HepG2 (cell line): ENCODE data around the gene LDLRAD4. TPM values are rescaled to one million over a fixed set of nuclear protein-coding genes. Genes with fewer than 3 reads are reported as not detected.

ENCODE experiments used
- ATAC-seq: fragments of 200-7000 bp; cut with Tn5 transposase; 3 replicates; pipeline ENCODE4 v1.9.1; 2020; ENCODE audit warnings: mild to moderate bottlenecking, moderate library complexity
- BruUV-seq: library from RNA; stranded (reverse); fragments of 400-500 nt; replicated peaks from 2 replicates; lab custom pipeline; 2021; lab: Mats Ljungman, UMichigan
- CTCF ChIA-PET: fragments of 300-600 bp; formaldehyde crosslinking; extraction: SDS; loops from one replicate; lab custom pipeline; 2021; ENCODE audit warnings: low total read pairs, inconsistent platforms, low intra/inter-chr PET ratio; lab: Yijun Ruan, JAX
- POLR2A ChIA-PET: fragments of 350-600 bp; sonication (Branson Sonifier 250); formaldehyde crosslinking; loops from one replicate; lab custom pipeline; 2020; ENCODE audit warnings: antibody characterized with exemption, inconsistent platforms; lab: Yijun Ruan, JAX
- DNase-seq: peaks from one replicate; pipeline ENCODE4 v3.0.0-alpha.2; 2015; ENCODE audit warnings: low spot score
- FAIRE-seq: peaks from 3 replicates; lab custom pipeline; 2011; peaks lifted over from hg19 to GRCh38; lab: Jason Lieb, UNC
- H2AFZ ChIP-seq: one replicate; pipeline ENCODE4 v1.6.1; 2011; ENCODE audit warnings: low read length, inconsistent platforms
- H3K27ac ChIP-seq: fragments of 300-600 bp; 3 replicates; pipeline ENCODE4 v1.8.0; 2011; ENCODE audit warnings: mixed run types, mild to moderate bottlenecking, mixed read lengths, low read length, inconsistent platforms; ENCODE audit not compliant: insufficient read depth; ENCODE audit errors: extremely low read length
- H3K27me3 ChIP-seq, 2 experiments: fragments of 200-600 bp in 1 of 2; 2 replicates in 1 of 2; 3 replicates in 1 of 2; pipeline versions ENCODE4 v1.6.0 to v1.8.0; 2011; ENCODE audit warnings: low read length in 2 of 2, mild to moderate bottlenecking in 2 of 2, moderate library complexity in 2 of 2, inconsistent platforms in 1 of 2; ENCODE audit not compliant: insufficient read depth in 2 of 2, control insufficient read depth in 1 of 2
- H3K36me3 ChIP-seq, 2 experiments: fragments of 200-600 bp in 1 of 2; replicated peaks in 1 of 2; 2 replicates in 1 of 2; 3 replicates in 1 of 2; pipeline versions ENCODE4 v1.5.1 to v1.8.0; 2011; ENCODE audit warnings: low read length in 2 of 2, inconsistent platforms in 1 of 2; ENCODE audit not compliant: insufficient read depth in 2 of 2, control insufficient read depth in 1 of 2
- H3K4me1 ChIP-seq: 2 replicates; pipeline ENCODE4 v1.5.1; 2012; ENCODE audit warnings: low read length, inconsistent platforms; ENCODE audit not compliant: insufficient read depth
- H3K4me2 ChIP-seq: 2 replicates; pipeline ENCODE4 v1.6.0; 2011; ENCODE audit warnings: low read depth, low read length, inconsistent platforms
- H3K4me3 ChIP-seq, 3 experiments: fragments of 200-600 bp in 1 of 3; sonication (generic), shearing (Covaris generic) in 1 of 3; replicated peaks in 1 of 3; 2 replicates each; pipeline ENCODE4 v1.5.1; 2011 to 2016; ENCODE audit warnings: low read length in 3 of 3, inconsistent platforms in 2 of 3, low read depth in 2 of 3, mild to moderate bottlenecking in 2 of 3, control low read depth in 1 of 3, mixed read lengths in 1 of 3; ENCODE audit not compliant: insufficient read depth in 1 of 3
- H3K79me2 ChIP-seq: one replicate; pipeline ENCODE4 v1.6.1; 2011; ENCODE audit warnings: low read length, inconsistent platforms; ENCODE audit not compliant: insufficient read depth
- H3K9ac ChIP-seq: 2 replicates; pipeline ENCODE4 v1.6.0; 2011; ENCODE audit warnings: mild to moderate bottlenecking, low read depth, low read length, inconsistent platforms; ENCODE audit not compliant: insufficient read depth
- H3K9me3 ChIP-seq: 2 replicates; pipeline ENCODE4 v1.5.1; 2012; ENCODE audit warnings: mild to moderate bottlenecking, low read length
- H4K20me1 ChIP-seq: 2 replicates; pipeline ENCODE4 v1.6.0; 2011; ENCODE audit warnings: inconsistent platforms, mild to moderate bottlenecking, low read length, moderate library complexity; ENCODE audit not compliant: insufficient read depth
- CEBPG ChIP-seq: IDR thresholded peaks from 2 replicates; pipeline ENCODE4 v1.6.1; 2016
- CHD2 ChIP-seq: IDR thresholded peaks from 2 replicates; pipeline ENCODE4 v1.6.1; 2011; ENCODE audit warnings: low read depth, low read length, improper control_type of control experiment
- EHMT2 ChIP-seq: fragments of 200-600 bp; sonication (generic); IDR thresholded peaks from 2 replicates; pipeline ENCODE4 v1.7.0; 2017; ENCODE audit warnings: antibody characterized with exemption, low read depth, low read length, borderline replicate concordance
- GFI1 ChIP-seq: sonication (generic); formaldehyde crosslinking; IDR thresholded peaks from 2 replicates; pipeline ENCODE4 v1.5.0; 2020; ENCODE audit warnings: missing genetic modification reagents, mild to moderate bottlenecking, borderline replicate concordance
- HMGXB4 ChIP-seq, 2 experiments: sonication (generic) in 1 of 2; formaldehyde crosslinking in 1 of 2; IDR thresholded peaks; 2 replicates each; pipeline versions ENCODE4 v1.4.0 to v1.6.1; 2018 to 2020; ENCODE audit warnings: missing genetic modification reagents in 2 of 2, borderline replicate concordance in 1 of 2, low read depth in 1 of 2, mild to moderate bottlenecking in 1 of 2, missing biosample characterization in 1 of 2
- HNRNPUL1 ChIP-seq: fragments of 200-400 bp; formaldehyde crosslinking; IDR thresholded peaks from 2 replicates; pipeline ENCODE4 v1.6.1; 2017; ENCODE audit warnings: low read depth, mild to moderate bottlenecking, low read length, moderate library complexity
- JUNB ChIP-seq: sonication (generic); formaldehyde crosslinking; IDR thresholded peaks from 2 replicates; pipeline ENCODE4 v1.8.0; 2022; ENCODE audit warnings: missing genetic modification reagents, mild to moderate bottlenecking, borderline replicate concordance
- MLXIP ChIP-seq: sonication (generic); formaldehyde crosslinking; IDR thresholded peaks from 2 replicates; pipeline ENCODE4 v1.9.0; 2021; ENCODE audit warnings: missing genetic modification reagents, borderline replicate concordance
- NFYC ChIP-seq: IDR thresholded peaks from 2 replicates; pipeline ENCODE4 v1.6.1; 2016; ENCODE audit warnings: missing genetic modification reagents, missing compliant biosample characterization
- NR2F2 ChIP-seq: IDR thresholded peaks from 2 replicates; pipeline ENCODE4 v1.6.1; 2012; ENCODE audit warnings: low read depth, inconsistent platforms, borderline replicate concordance
- ZFYVE20 ChIP-seq: sonication (generic); formaldehyde crosslinking; IDR thresholded peaks from 2 replicates; pipeline ENCODE4 v1.8.0; 2023; ENCODE audit warnings: low read depth, mild to moderate bottlenecking, moderate library complexity, missing genetic modification reagents, borderline replicate concordance
- ZNF225 ChIP-seq: sonication (generic); formaldehyde crosslinking; IDR thresholded peaks from 2 replicates; pipeline ENCODE4 v1.4.0; 2020; ENCODE audit warnings: mild to moderate bottlenecking, missing genetic modification reagents
- ZNF430 ChIP-seq: sonication (generic); formaldehyde crosslinking; IDR thresholded peaks from 2 replicates; pipeline ENCODE4 v1.9.0; 2021; ENCODE audit warnings: mild to moderate bottlenecking, missing genetic modification reagents
- ZNF549 ChIP-seq: sonication (generic); formaldehyde crosslinking; IDR thresholded peaks from 2 replicates; pipeline ENCODE4 v1.5.0; 2020; ENCODE audit warnings: missing genetic modification reagents
- ZNF569 ChIP-seq: sonication (generic); formaldehyde crosslinking; IDR thresholded peaks from 2 replicates; pipeline ENCODE4 v1.5.0; 2020; ENCODE audit warnings: mild to moderate bottlenecking, missing genetic modification reagents, moderate library complexity, borderline replicate concordance
- ZNF570 ChIP-seq: sonication (generic); formaldehyde crosslinking; IDR thresholded peaks from 2 replicates; pipeline ENCODE4 v1.4.0; 2020; ENCODE audit warnings: mild to moderate bottlenecking, missing genetic modification reagents, borderline replicate concordance
- ZNF746 ChIP-seq: sonication (generic); formaldehyde crosslinking; IDR thresholded peaks from 2 replicates; pipeline ENCODE4 v1.8.0; 2022; ENCODE audit warnings: mild to moderate bottlenecking, missing genetic modification reagents
- ZNF772 ChIP-seq: sonication (generic); formaldehyde crosslinking; IDR thresholded peaks from 2 replicates; pipeline ENCODE4 v1.5.0; 2020; ENCODE audit warnings: mild to moderate bottlenecking, missing genetic modification reagents
- WGBS: methylation state at CpG from one replicate; pipeline ENCODE4 v1.1.6; 2017; ENCODE audit warnings: low lambda C conversion rate; 5-methylcytosine and 5-hydroxymethylcytosine counted together
- in situ Hi-C: cut with HindIII; loops from 2 replicates; pipeline ENCODE4 v1.10.0; 2017; ENCODE audit warnings: low pct_unique_long_range_greater_than_20kb; ENCODE audit not compliant: extremely low pct_ligation_motif_present
- intact Hi-C: fragments of 100-400 bp; cut with micrococcal nuclease; formaldehyde crosslinking; loops from one replicate; pipeline ENCODE4 v1.10.0; 2022; ENCODE audit not compliant: unreplicated experiment
- polyA plus RNA-seq, 8 experiments: library from polyadenylated mRNA; depleted of rRNA in 3 of 8; stranded (reverse) in 7 of 8; unstranded in 1 of 8; fragments of >200 nt; fragmentation: Illumina TruSeq in 4 of 8; extraction: Trizol in 4 of 8; gene quantifications; 2 replicates each; pipeline versions ENCODE4 v1.2.1 to v1.2.3, GENCODE V29; 2011 to 2016; ENCODE audit warnings: low read depth in 4 of 8, missing spikeins in 1 of 8, mixed read lengths in 1 of 8; ENCODE audit not compliant: insufficient read depth in 1 of 8
- total RNA-seq, 5 experiments: library from RNA; depleted of rRNA; stranded (reverse); fragments of >200 nt; fragmentation: Illumina TruSeq; extraction: Trizol; gene quantifications; 2 replicates each; pipeline ENCODE4 v1.2.3, GENCODE V29; 2016; ENCODE audit warnings: low read depth in 1 of 5

Gene LDLRAD4
- total and polyA plus RNA-seq, 2 of the 13 experiments (the other 11 are each of a cell fraction or from before 2014, with no cell fraction given) = 13.6 to 20.9 TPM

GRCh38 chr18:13527730-13528129, 309.2 kb downstream of the LDLRAD4 start:
- Histone ChIP-seq H3K27me3 (no peaks in the 10 kb centered on the region), H3K4me2 (no peak overlapping the region), H3K4me1 (peaks cover 6% of the 10 kb centered on the region), H4K20me1 (no peaks in the 10 kb centered on the region), H3K36me3 (no peaks in the 10 kb centered on the region; a peak in 1 of 5 replicates), H3K9ac (no peak overlapping the region), H3K27ac (no peak overlapping the region), H3K79me2 (no peaks in the 10 kb centered on the region), H3K4me3 (no peak overlapping the region), H3K9me3 (no peaks in the 10 kb centered on the region), H2AFZ (no peak overlapping the region)
- no peak for FAIRE-seq
- CTCF ChIA-PET = no interaction called here
- intact Hi-C loops (no loop called here), in situ Hi-C loops (no loop called here)
- no TSS peak for BruUV-seq
- no peak for DNase-seq
- 92% methylated on average over 4 of the region's 5 CpGs for WGBS
- TF ChIP-seq ZNF430 (CRISPR knock-in tag) (no peak), GFI1 (no peak), ZNF569 (CRISPR knock-in tag) (no peak), NFYC (CRISPR knock-in tag) (no peak), EHMT2 (no peak), CEBPG (CRISPR knock-in tag) (no peak), ZNF746 (CRISPR knock-in tag) (no peak), MLXIP (CRISPR knock-in tag) (no peak), HMGXB4 (CRISPR knock-in tag; IDR thresholded peaks at IDR 0.05; ENCODE audit: borderline replicate concordance in 1 of 2, low read depth in 1 of 2) (no peak), JUNB (no peak), ZNF225 (CRISPR knock-in tag) (no peak), ZNF549 (CRISPR knock-in tag) (no peak), ZNF570 (CRISPR knock-in tag) (no peak), HNRNPUL1 (no peak), NR2F2 (no peak), ZNF772 (no peak), ZFYVE20 (CRISPR knock-in tag) (no peak), CHD2 (no peak)
- no peak for ATAC-seq
- POLR2A ChIA-PET = no interaction called here
